HCT116 (cell line): Measurements from ENCODE around the gene FAF2. TPM values are rescaled to one million over a fixed set of nuclear protein-coding genes. Genes with fewer than 3 reads are reported as not detected.

Experiments used
- ATAC-seq: fragments of 200-7000 bp; cut with Tn5 transposase; 2 replicates; pipeline ENCODE4 v1.9.1; 2020; ENCODE audit warnings: mild to moderate bottlenecking, moderate library complexity
- BruUV-seq: library from RNA; stranded (reverse); fragments of 400-500 nt; replicated peaks from 2 replicates; lab custom pipeline; 2021; lab: Mats Ljungman, UMichigan
- CTCF ChIA-PET: fragments of 300-600 bp; sonication (Branson Sonifier 250); formaldehyde crosslinking; loops from one replicate; lab custom pipeline; 2021; ENCODE audit warnings: antibody characterized with exemption; lab: Charles Lee
- POLR2A ChIA-PET: fragments of 300-600, 350-600 bp; sonication (Branson Sonifier 250); formaldehyde crosslinking; loops from one replicate; lab custom pipeline; 2021; ENCODE audit warnings: antibody characterized with exemption; lab: Charles Lee
- RAD21 ChIA-PET, 2 experiments: fragments of 300-600 bp; sonication (Branson Sonifier 250); formaldehyde crosslinking; loops; one replicate each; lab custom pipeline; 2023; ENCODE audit warnings: low total read pairs in 2 of 2; ENCODE audit not compliant: uncharacterized antibody in 2 of 2, unreplicated experiment in 2 of 2, low non-redundant PET in 1 of 2; lab: Charles Lee
- DNase-seq: peaks from one replicate; pipeline ENCODE4 v3.0.0-alpha.2; 2010; ENCODE audit warnings: low read depth, low spot score
- H2AFZ ChIP-seq: fragments of 200-600 bp; shearing (Covaris generic), sonication (generic); 2 replicates; pipeline ENCODE4 v1.6.1; 2017; ENCODE audit warnings: low read depth, mixed run types, mixed read lengths, antibody characterized with exemption, low read length; ENCODE audit not compliant: poor library complexity, severe bottlenecking
- H3K27ac ChIP-seq: 2 replicates; pipeline ENCODE4 v1.5.1; 2012; ENCODE audit warnings: low read depth, low read length
- H3K27me3 ChIP-seq: fragments of 200-600 bp; sonication (generic); 2 replicates; pipeline ENCODE4 v1.6.1; 2016; ENCODE audit warnings: mixed run types, low read length, mixed read lengths; ENCODE audit not compliant: insufficient read depth
- H3K36me3 ChIP-seq, 2 experiments: fragments of 200-500 bp in 1 of 2; fragments of 200-600 bp in 1 of 2; sonication (Bioruptor generic) in 1 of 2; sonication (generic) in 1 of 2; 2 replicates each; pipeline versions ENCODE4 v1.5.1 to v1.6.1; 2014 to 2016; ENCODE audit warnings: low read length in 2 of 2, inconsistent platforms in 1 of 2, mixed read lengths in 1 of 2, mixed run types in 1 of 2; ENCODE audit not compliant: insufficient read depth in 2 of 2, control insufficient read depth in 1 of 2
- H3K4me1 ChIP-seq, 2 experiments: fragments of 200-600 bp in 1 of 2; sonication (generic) in 1 of 2; 2 replicates each; pipeline versions ENCODE4 v1.5.1 to v1.6.1; 2012 to 2017; ENCODE audit warnings: low read length in 2 of 2, inconsistent platforms in 1 of 2, mild to moderate bottlenecking in 1 of 2, mixed read lengths in 1 of 2, mixed run types in 1 of 2, moderate library complexity in 1 of 2; ENCODE audit not compliant: insufficient read depth in 2 of 2, control insufficient read depth in 1 of 2
- H3K4me2 ChIP-seq: fragments of 200-600 bp; sonication (generic); 2 replicates; pipeline ENCODE4 v1.6.1; 2017; ENCODE audit warnings: mixed run types, low read length, mixed read lengths
- H3K4me3 ChIP-seq, 2 experiments: fragments of 200-600 bp in 1 of 2; sonication (generic) in 1 of 2; replicated peaks in 1 of 2; 2 replicates each; pipeline ENCODE4 v1.5.1; 2011 to 2016; ENCODE audit warnings: low read length in 2 of 2, control low read depth in 1 of 2, low read depth in 1 of 2, mild to moderate bottlenecking in 1 of 2, mixed read lengths in 1 of 2, mixed run types in 1 of 2
- H3K79me2 ChIP-seq: fragments of 200-600 bp; sonication (generic); 2 replicates; pipeline ENCODE4 v1.6.1; 2017; ENCODE audit warnings: mild to moderate bottlenecking, mixed run types, low read length, moderate library complexity, mixed read lengths; ENCODE audit not compliant: insufficient read depth
- H3K9ac ChIP-seq: fragments of 200-600 bp; sonication (generic); 2 replicates; pipeline ENCODE4 v1.6.1; 2016; ENCODE audit warnings: low read length, mixed read lengths
- H3K9me2 ChIP-seq: fragments of 200-600 bp; sonication (generic), shearing (Covaris generic); 2 replicates; pipeline ENCODE4 v1.6.1; 2017; ENCODE audit warnings: mixed run types, mild to moderate bottlenecking, moderate library complexity; ENCODE audit not compliant: insufficient read depth
- H3K9me3 ChIP-seq, 2 experiments: fragments of 200-500 bp in 1 of 2; fragments of 200-600 bp in 1 of 2; sonication (Bioruptor generic) in 1 of 2; sonication (generic) in 1 of 2; 2 replicates each; pipeline ENCODE4 v1.6.1; 2014 to 2017; ENCODE audit warnings: low read length in 2 of 2, mixed read lengths in 2 of 2, inconsistent platforms in 1 of 2, low read depth in 1 of 2, mild to moderate bottlenecking in 1 of 2, mixed run types in 1 of 2, moderate library complexity in 1 of 2; ENCODE audit not compliant: control insufficient read depth in 1 of 2, insufficient read depth in 1 of 2
- H4K20me1 ChIP-seq: fragments of 200-600 bp; sonication (generic), shearing (Covaris generic); 2 replicates; pipeline ENCODE4 v1.6.1; 2017; ENCODE audit warnings: mixed run types, mild to moderate bottlenecking, moderate library complexity; ENCODE audit not compliant: insufficient read depth
- ELF1 ChIP-seq: IDR thresholded peaks from 2 replicates; pipeline ENCODE4 v1.6.1; 2012; ENCODE audit warnings: low read depth, borderline replicate concordance
- EZH2phosphoT487 ChIP-seq: fragments of 200-600 bp; IDR thresholded peaks from 2 replicates; pipeline ENCODE4 v1.6.1; 2018; ENCODE audit warnings: antibody characterized with exemption, borderline replicate concordance
- FOSL1 ChIP-seq: IDR thresholded peaks from 2 replicates; pipeline ENCODE4 v1.6.1; 2012; ENCODE audit warnings: low read depth
- JUND ChIP-seq: IDR thresholded peaks from 2 replicates; pipeline ENCODE4 v1.6.1; 2012
- RAD21 ChIP-seq: IDR thresholded peaks from 2 replicates; pipeline ENCODE4 v1.6.1; 2012; ENCODE audit warnings: low read depth, mild to moderate bottlenecking
- SP1 ChIP-seq: IDR thresholded peaks from 2 replicates; pipeline ENCODE4 v1.6.1; 2012; ENCODE audit warnings: low read depth
- SRF ChIP-seq: IDR thresholded peaks from 2 replicates; pipeline ENCODE4 v1.6.1; 2012; ENCODE audit warnings: low read depth
- ZFX ChIP-seq: fragments of 450-650 bp; IDR thresholded peaks from 2 replicates; pipeline ENCODE4 v1.6.1; 2017
- ZNF274 ChIP-seq: fragments of 200-500 bp; sonication (Bioruptor generic); IDR thresholded peaks from 2 replicates; pipeline ENCODE4 v1.6.1; 2014; ENCODE audit warnings: mild to moderate bottlenecking, low read depth, low read length, inconsistent platforms
- intact Hi-C: fragments of 100-400 bp; cut with micrococcal nuclease; formaldehyde crosslinking; loops from 2 replicates; pipeline ENCODE4 v1.10.0; 2022
- total RNA-seq: library from RNA; stranded (reverse); gene quantifications from one replicate; pipeline ENCODE4 v1.2.1, GENCODE V29; 2021; ENCODE audit not compliant: unreplicated experiment
- TF ChIP-seq, protein P1 (sequence below), 3 experiments: fragments of 200-600 bp in 1 of 3; sonication (generic) in 1 of 3; IDR thresholded peaks in 2 of 3; conservative IDR thresholded peaks in 1 of 3; 2 replicates each; pipeline ENCODE4 v1.5.1; 2012 to 2017; ENCODE audit warnings: low read depth in 2 of 3, low read length in 2 of 3, antibody characterized with exemption in 1 of 3, borderline replicate concordance in 1 of 3, control low read depth in 1 of 3, mild to moderate bottlenecking in 1 of 3, mixed read lengths in 1 of 3, mixed run types in 1 of 3, moderate library complexity in 1 of 3; ENCODE audit not compliant: insufficient read depth in 1 of 3
- TF ChIP-seq, protein P2 (sequence below): IDR thresholded peaks from 2 replicates; pipeline ENCODE4 v1.6.1; 2011; ENCODE audit warnings: mild to moderate bottlenecking, low read length, moderate library complexity; ENCODE audit not compliant: insufficient replicate concordance; ENCODE audit errors: extremely low read depth
- TF ChIP-seq, protein P3 (sequence below): IDR thresholded peaks from 2 replicates; pipeline ENCODE4 v1.6.1; 2012; ENCODE audit warnings: low read depth

FAF2 gene
- total RNA-seq, 1 experiment from 2014 or later = 51.9 TPM

DNA sequence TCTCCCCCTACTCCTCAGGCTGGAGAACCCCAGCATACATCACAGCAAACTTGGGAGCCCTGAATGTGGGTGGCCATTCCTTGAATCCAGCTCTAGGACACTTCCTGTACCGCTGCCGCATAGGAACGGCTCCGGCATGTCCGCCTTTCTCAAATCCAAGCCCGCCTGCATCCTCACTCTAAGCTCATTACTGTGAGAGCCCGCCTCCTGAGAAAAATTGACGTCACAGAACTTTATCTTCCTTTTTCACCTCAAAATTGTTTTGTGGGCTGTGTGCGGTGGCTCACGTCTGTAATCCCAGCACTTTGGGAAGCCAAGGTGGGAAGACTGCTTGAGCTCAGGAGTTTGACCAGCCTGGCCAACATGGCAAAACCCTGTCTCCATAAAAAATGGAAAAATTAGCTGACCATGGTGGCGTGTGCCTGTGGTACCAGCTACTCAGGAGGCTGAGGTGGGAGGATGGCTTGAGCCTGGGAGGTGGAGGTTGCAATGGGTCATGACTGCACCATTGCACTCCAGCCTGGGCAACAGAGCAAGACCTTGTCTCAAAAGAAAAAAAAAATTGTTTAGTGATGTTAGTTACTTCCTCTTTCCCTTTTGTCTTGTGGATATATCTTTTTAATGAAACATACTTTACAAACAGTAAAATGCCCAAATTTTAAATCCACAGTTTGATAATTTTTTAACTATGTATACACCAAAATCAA is 66.2 kb downstream of the FAF2 start:
- no TSS peak for BruUV-seq
- ATAC-seq (no peak), DNase-seq (no peak)
- POLR2A ChIA-PET = no interaction called here
- no peak overlapping the region for H3K4me2 ChIP-seq
- TF ChIP-seq ELF1 (no peak), SP1 (no peak), SRF (no peak), JUND (no peak), RAD21 (no peak), ZNF274 (no peak), EZH2phosphoT487 (no peak), FOSL1 (no peak), ZFX (no peak)
- TF ChIP-seq, protein P1, sequence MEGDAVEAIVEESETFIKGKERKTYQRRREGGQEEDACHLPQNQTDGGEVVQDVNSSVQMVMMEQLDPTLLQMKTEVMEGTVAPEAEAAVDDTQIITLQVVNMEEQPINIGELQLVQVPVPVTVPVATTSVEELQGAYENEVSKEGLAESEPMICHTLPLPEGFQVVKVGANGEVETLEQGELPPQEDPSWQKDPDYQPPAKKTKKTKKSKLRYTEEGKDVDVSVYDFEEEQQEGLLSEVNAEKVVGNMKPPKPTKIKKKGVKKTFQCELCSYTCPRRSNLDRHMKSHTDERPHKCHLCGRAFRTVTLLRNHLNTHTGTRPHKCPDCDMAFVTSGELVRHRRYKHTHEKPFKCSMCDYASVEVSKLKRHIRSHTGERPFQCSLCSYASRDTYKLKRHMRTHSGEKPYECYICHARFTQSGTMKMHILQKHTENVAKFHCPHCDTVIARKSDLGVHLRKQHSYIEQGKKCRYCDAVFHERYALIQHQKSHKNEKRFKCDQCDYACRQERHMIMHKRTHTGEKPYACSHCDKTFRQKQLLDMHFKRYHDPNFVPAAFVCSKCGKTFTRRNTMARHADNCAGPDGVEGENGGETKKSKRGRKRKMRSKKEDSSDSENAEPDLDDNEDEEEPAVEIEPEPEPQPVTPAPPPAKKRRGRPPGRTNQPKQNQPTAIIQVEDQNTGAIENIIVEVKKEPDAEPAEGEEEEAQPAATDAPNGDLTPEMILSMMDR (IDR thresholded peaks at IDR 0.05 in 2 of 3, conservative IDR thresholded peaks at IDR 0.05 in 1 of 3; ENCODE audit: borderline replicate concordance in 1 of 3, insufficient read depth in 1 of 3, low read depth in 2 of 3, low read length in 2 of 3) = no peak
- TF ChIP-seq, protein P2, sequence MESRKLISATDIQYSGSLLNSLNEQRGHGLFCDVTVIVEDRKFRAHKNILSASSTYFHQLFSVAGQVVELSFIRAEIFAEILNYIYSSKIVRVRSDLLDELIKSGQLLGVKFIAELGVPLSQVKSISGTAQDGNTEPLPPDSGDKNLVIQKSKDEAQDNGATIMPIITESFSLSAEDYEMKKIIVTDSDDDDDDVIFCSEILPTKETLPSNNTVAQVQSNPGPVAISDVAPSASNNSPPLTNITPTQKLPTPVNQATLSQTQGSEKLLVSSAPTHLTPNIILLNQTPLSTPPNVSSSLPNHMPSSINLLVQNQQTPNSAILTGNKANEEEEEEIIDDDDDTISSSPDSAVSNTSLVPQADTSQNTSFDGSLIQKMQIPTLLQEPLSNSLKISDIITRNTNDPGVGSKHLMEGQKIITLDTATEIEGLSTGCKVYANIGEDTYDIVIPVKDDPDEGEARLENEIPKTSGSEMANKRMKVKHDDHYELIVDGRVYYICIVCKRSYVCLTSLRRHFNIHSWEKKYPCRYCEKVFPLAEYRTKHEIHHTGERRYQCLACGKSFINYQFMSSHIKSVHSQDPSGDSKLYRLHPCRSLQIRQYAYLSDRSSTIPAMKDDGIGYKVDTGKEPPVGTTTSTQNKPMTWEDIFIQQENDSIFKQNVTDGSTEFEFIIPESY = no peak
- TF ChIP-seq, protein P3, sequence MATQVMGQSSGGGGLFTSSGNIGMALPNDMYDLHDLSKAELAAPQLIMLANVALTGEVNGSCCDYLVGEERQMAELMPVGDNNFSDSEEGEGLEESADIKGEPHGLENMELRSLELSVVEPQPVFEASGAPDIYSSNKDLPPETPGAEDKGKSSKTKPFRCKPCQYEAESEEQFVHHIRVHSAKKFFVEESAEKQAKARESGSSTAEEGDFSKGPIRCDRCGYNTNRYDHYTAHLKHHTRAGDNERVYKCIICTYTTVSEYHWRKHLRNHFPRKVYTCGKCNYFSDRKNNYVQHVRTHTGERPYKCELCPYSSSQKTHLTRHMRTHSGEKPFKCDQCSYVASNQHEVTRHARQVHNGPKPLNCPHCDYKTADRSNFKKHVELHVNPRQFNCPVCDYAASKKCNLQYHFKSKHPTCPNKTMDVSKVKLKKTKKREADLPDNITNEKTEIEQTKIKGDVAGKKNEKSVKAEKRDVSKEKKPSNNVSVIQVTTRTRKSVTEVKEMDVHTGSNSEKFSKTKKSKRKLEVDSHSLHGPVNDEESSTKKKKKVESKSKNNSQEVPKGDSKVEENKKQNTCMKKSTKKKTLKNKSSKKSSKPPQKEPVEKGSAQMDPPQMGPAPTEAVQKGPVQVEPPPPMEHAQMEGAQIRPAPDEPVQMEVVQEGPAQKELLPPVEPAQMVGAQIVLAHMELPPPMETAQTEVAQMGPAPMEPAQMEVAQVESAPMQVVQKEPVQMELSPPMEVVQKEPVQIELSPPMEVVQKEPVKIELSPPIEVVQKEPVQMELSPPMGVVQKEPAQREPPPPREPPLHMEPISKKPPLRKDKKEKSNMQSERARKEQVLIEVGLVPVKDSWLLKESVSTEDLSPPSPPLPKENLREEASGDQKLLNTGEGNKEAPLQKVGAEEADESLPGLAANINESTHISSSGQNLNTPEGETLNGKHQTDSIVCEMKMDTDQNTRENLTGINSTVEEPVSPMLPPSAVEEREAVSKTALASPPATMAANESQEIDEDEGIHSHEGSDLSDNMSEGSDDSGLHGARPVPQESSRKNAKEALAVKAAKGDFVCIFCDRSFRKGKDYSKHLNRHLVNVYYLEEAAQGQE = no peak
- TF ChIP-seq, all 23 proteins: peak for 0
- RAD21 ChIA-PET = no interaction called here
- CTCF ChIA-PET = no interaction called here
- H3K4me1 ChIP-seq = no peaks in the 10 kb centered on the region
- no peaks in the 10 kb centered on the region for H3K27me3 ChIP-seq
- H4K20me1 ChIP-seq = no peaks in the 10 kb centered on the region
- no peak overlapping the region for H3K4me3 ChIP-seq
- H3K27ac ChIP-seq = no peak overlapping the region
- H3K9ac ChIP-seq = no peak overlapping the region
- peaks cover 0 to 3% of the 10 kb centered on the region in 2 experiments; a peak in 2 of 4 replicates for H3K36me3 ChIP-seq
- H3K9me3 ChIP-seq = no peaks in the 10 kb centered on the region
- intact Hi-C loops = no loop called here
- H3K79me2 ChIP-seq = no peaks in the 10 kb centered on the region
- H3K9me2 ChIP-seq = no peaks in the 10 kb centered on the region
- H2AFZ ChIP-seq = no peak overlapping the region
